Ishikawa (cell line): Measurements from ENCODE around the gene CHMP2A.

ENCODE experiments used
- CEBPB ChIP-seq: IDR thresholded peaks from 2 replicates; pipeline ENCODE4 v1.6.1; 2012
- CREB1 ChIP-seq: IDR thresholded peaks from 2 replicates; pipeline ENCODE4 v1.6.1; 2012; ENCODE audit warnings: low read depth
- EGR1 ChIP-seq: IDR thresholded peaks from 2 replicates; pipeline ENCODE4 v1.6.1; 2012
- EP300 ChIP-seq: IDR thresholded peaks from 2 replicates; pipeline ENCODE4 v1.6.1; 2012; ENCODE audit warnings: borderline replicate concordance
- FOXM1 ChIP-seq: IDR thresholded peaks from 2 replicates; pipeline ENCODE4 v1.6.1; 2012; ENCODE audit warnings: low read depth, borderline replicate concordance
- NFIC ChIP-seq: IDR thresholded peaks from 2 replicates; pipeline ENCODE4 v1.6.1; 2012
- RAD21 ChIP-seq: IDR thresholded peaks from 2 replicates; pipeline ENCODE4 v1.6.1; 2012; ENCODE audit warnings: low read depth
- TAF1 ChIP-seq: IDR thresholded peaks from 2 replicates; pipeline ENCODE4 v1.6.1; 2012; ENCODE audit warnings: low read depth, mild to moderate bottlenecking
- TCF12 ChIP-seq: IDR thresholded peaks from 2 replicates; pipeline ENCODE4 v1.6.1; 2012; ENCODE audit warnings: low read depth
- TEAD4 ChIP-seq: IDR thresholded peaks from 2 replicates; pipeline ENCODE4 v1.6.1; 2012
- YY1 ChIP-seq: IDR thresholded peaks from 2 replicates; pipeline ENCODE4 v1.6.1; 2012; ENCODE audit warnings: low read depth
- ZBTB7A ChIP-seq: IDR thresholded peaks from 2 replicates; pipeline ENCODE4 v1.6.1; 2012; ENCODE audit warnings: low read depth
- TF ChIP-seq, protein P1 (sequence below): IDR thresholded peaks from 2 replicates; pipeline ENCODE4 v1.6.1; 2012
- TF ChIP-seq, protein P2 (sequence below): IDR thresholded peaks from 2 replicates; pipeline ENCODE4 v1.6.1; 2012; ENCODE audit warnings: low read depth, mild to moderate bottlenecking
- TF ChIP-seq, protein P3 (sequence below): IDR thresholded peaks from 2 replicates; pipeline ENCODE4 v1.6.1; 2012

Gene CHMP2A

DNA sequence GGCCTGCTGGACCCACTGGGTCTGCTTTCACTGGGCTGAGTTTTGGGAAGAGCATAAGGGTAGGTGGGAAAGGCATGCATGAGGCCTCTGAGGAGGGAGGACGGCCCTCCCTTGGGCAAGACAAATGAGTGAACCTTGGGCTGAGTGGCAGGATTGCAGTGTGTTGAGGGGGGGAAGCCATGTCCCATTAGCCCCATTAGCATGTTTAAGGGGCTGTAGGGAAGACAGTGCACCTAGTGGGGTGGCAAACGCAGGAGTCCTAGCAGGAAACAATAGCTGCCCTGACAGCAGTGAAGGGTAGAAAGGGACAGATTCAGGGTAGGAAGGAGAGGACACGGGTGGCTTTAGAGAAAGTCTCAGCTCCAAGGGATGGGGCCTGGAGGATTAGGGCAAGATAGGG, 32.2 kb downstream of the CHMP2A start:
- TF ChIP-seq ZBTB7A = no peak
- no peak for TF ChIP-seq TCF12
- no peak for TF ChIP-seq CEBPB
- TF ChIP-seq, protein P1, sequence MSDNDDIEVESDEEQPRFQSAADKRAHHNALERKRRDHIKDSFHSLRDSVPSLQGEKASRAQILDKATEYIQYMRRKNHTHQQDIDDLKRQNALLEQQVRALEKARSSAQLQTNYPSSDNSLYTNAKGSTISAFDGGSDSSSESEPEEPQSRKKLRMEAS = no peak
- no peak for TF ChIP-seq RAD21
- TF ChIP-seq FOXM1 = no peak
- TF ChIP-seq TEAD4 = no peak
- TF ChIP-seq EP300 = no peak
- TF ChIP-seq TAF1 = no peak
- TF ChIP-seq, protein P2, sequence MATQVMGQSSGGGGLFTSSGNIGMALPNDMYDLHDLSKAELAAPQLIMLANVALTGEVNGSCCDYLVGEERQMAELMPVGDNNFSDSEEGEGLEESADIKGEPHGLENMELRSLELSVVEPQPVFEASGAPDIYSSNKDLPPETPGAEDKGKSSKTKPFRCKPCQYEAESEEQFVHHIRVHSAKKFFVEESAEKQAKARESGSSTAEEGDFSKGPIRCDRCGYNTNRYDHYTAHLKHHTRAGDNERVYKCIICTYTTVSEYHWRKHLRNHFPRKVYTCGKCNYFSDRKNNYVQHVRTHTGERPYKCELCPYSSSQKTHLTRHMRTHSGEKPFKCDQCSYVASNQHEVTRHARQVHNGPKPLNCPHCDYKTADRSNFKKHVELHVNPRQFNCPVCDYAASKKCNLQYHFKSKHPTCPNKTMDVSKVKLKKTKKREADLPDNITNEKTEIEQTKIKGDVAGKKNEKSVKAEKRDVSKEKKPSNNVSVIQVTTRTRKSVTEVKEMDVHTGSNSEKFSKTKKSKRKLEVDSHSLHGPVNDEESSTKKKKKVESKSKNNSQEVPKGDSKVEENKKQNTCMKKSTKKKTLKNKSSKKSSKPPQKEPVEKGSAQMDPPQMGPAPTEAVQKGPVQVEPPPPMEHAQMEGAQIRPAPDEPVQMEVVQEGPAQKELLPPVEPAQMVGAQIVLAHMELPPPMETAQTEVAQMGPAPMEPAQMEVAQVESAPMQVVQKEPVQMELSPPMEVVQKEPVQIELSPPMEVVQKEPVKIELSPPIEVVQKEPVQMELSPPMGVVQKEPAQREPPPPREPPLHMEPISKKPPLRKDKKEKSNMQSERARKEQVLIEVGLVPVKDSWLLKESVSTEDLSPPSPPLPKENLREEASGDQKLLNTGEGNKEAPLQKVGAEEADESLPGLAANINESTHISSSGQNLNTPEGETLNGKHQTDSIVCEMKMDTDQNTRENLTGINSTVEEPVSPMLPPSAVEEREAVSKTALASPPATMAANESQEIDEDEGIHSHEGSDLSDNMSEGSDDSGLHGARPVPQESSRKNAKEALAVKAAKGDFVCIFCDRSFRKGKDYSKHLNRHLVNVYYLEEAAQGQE = no peak
- no peak for TF ChIP-seq YY1
- no peak for TF ChIP-seq EGR1
- TF ChIP-seq, protein P3, sequence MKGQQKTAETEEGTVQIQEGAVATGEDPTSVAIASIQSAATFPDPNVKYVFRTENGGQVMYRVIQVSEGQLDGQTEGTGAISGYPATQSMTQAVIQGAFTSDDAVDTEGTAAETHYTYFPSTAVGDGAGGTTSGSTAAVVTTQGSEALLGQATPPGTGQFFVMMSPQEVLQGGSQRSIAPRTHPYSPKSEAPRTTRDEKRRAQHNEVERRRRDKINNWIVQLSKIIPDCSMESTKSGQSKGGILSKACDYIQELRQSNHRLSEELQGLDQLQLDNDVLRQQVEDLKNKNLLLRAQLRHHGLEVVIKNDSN = no peak
- no peak for TF ChIP-seq NFIC
- no peak for TF ChIP-seq CREB1

DNA sequence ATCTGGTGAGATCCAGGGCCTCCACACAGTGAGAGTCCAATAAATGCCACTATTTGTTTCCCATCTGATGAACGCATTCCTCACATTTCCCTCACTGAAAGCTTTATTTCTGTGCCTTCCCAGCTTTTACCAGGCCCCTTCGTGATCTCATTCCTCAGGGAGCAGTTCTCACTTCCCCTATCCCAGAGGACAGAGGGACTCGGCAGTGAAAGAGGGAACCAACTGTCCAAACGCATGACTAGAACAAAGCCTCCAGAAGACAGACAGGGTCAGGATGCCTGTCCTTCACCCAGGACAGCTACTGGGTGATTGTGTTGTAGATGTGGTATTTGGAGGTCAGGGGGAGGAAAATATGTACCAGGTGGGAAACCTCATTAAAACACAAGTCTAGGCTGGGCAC, 33.3 kb downstream of the CHMP2A start:
- TF ChIP-seq EP300 = no peak

DNA sequence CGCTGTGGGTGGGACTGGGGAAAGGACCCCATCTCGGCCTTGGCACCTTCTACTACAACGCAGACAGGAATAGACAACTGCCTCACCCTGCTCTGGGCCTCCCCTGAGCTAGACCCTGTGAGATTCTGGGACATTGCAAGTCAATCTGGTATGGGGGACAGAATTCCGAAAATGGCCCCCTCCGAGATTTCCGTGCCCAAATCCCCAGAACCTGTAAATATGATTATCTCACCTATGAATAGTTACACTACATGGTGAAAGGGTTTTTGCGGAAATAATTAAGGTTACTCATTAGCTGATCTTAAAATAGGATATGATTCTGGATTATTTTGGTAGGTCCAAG, 34.7 kb downstream of the CHMP2A start:
- TF ChIP-seq EGR1 (no peak), RAD21 (no peak), TCF12 (no peak), TEAD4 (no peak), TAF1 (no peak), YY1 (no peak), EP300 (no peak), ZBTB7A (no peak), NFIC (no peak), CREB1 (no peak), FOXM1 (no peak), CEBPB (no peak)
- TF ChIP-seq, protein P2 = no peak
- TF ChIP-seq, protein P1 = no peak
- TF ChIP-seq, protein P3 = no peak

DNA sequence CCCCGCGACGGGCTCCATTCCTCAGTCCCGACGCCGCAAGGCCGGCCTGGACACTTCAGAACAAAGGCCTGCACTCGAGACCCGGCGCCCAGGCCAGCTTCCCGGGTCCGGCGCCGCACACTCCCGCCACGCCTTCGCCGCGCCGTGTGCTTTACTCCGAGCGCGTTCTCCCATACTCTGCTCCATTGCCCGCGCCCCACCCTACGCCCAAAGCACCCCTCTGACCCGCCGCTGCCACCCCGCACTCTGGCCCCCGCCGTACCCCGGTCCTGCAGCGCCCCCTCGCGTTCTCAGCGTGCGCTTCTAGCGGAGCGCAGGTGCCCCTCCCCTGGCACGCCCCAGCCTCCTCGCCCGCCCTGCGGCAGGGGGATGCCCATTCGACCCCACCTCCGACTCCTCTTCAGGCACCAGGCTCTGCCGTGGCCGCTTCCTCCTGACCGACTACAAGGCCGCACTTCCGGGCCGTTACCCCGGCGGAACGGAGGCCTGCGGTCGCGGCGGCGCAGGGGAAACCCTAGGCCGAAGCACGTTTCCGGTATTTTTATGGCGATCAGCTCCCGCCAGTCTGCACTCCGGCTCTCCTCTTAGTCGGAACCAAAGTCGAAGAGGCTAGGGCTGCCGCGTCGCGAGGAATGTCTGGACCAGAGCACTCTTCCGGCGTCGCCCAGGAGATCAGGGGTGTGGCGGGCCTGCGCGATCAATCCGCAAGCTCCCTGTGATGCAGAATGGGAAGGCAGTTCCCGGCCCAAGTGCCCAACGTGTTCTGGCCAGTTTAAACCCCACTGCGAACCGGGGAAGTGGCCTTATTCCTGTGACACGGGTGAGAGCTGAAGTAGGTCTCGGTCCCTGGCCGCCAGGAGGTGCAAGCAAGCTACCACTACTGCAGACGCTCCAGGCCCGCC, 35.3 kb downstream of the CHMP2A start, which contains the start of gene ZBTB45:
Gene ZBTB45, minus strand, starts transcription at position 456 of the 902 bp plus-strand sequence. CDS start 2,137 bp downstream, outside the sequence.
- TF ChIP-seq FOXM1 (peak; percentile 47; the same call in 1 of the 2 replicates), RAD21 (peak; percentile 65), NFIC (peak; percentile 59; the same call in 1 of the 2 replicates), CEBPB (0 out of 2 replicates have a peak, but pooled peaks have one; percentile 4), TAF1 (peak; percentile 96), YY1 (peak; percentile 89), EGR1 (0 out of 2 replicates have a peak, but pooled peaks have one; percentile 26), EP300 (peak; percentile 69), TEAD4 (peak; percentile 85), CREB1 (peak; percentile 19; the same call in 1 of the 2 replicates), TCF12 (peak; percentile 80), ZBTB7A (peak; percentile 47; the same call in 1 of the 2 replicates)
- TF ChIP-seq, protein P2 = no peak
- TF ChIP-seq, protein P3 = peak; percentile 71
- TF ChIP-seq, protein P1 = peak; percentile 89
